Adrenal gland (tissue), 19 donors: ENCODE data around the gene MUC20. TPM values are rescaled to one million over a fixed set of nuclear protein-coding genes. Genes with fewer than 3 reads are reported as not detected.
"Not testable (repeated sequence)": the region's sequence is repeated elsewhere in the genome, so short reads cannot be mapped to it uniquely, and the experiment has no call there.

Source experiments
- DNase-seq, 7 donors: peaks; one replicate each; pipeline ENCODE4 v3.0.0-alpha.2; 2019 to 2020
- H3K27ac ChIP-seq, 5 donors: fragments of 200-600 bp; sonication (generic) in 4 of 5; 1 replicate in 3 of 5; 2 replicates in 2 of 5; pipeline versions ENCODE4 v1.5.1 to v1.8.0; 2016 to 2020; ENCODE audit warnings: mild to moderate bottlenecking in 1 of 5
- H3K27me3 ChIP-seq: fragments of 200-600 bp; 2 replicates; pipeline ENCODE4 v1.8.0; 2021
- H3K36me3 ChIP-seq, 2 donors: fragments of 200-600 bp; replicated peaks in 1 of 2; 1 replicate in 1 of 2; 2 replicates in 1 of 2; pipeline versions ENCODE4 v1.5.1 to v1.8.0; 2018 to 2022
- H3K4me1 ChIP-seq, 2 donors: fragments of 200-600 bp; replicated peaks in 1 of 2; 1 replicate in 1 of 2; 2 replicates in 1 of 2; pipeline versions ENCODE4 v1.5.1 to v1.8.0; 2018 to 2021
- H3K4me3 ChIP-seq, 4 donors: fragments of 200-600 bp; sonication (generic) in 3 of 4; one replicate each; pipeline ENCODE4 v1.5.1; 2016 to 2018
- H3K9me3 ChIP-seq, 3 donors: fragments of 200-600 bp; sonication (generic) in 1 of 3; replicated peaks in 1 of 3; 1 replicate in 2 of 3; 2 replicates in 1 of 3; pipeline versions ENCODE4 v1.5.1 to v1.8.0; 2016 to 2021
- WGBS, 4 donors: extraction: QIAGEN DNeasy Blood & Tissue Kit in 2 of 4; methylation state at CpG; one replicate each; pipeline versions ENCODE4 v1.1.5 to v1.1.7; 2013 to 2017; 5-methylcytosine and 5-hydroxymethylcytosine counted together
- intact Hi-C, 2 donors: fragments of 100-400 bp; cut with DNase I; formaldehyde crosslinking; loops; one replicate each; pipeline versions ENCODE4 v1.14.1 to v1.15.0; 2022 to 2023
- long read RNA-seq, 10 donors: library from polyadenylated mRNA in 3 of 10; unstranded in 2 of 10; stranded (forward) in 1 of 10; transcript quantifications; one replicate each; pipeline ENCODE4 v2.0.0 and lab custom pipeline, GENCODE V29; 2021 to 2026
- polyA plus RNA-seq, 3 donors: library from polyadenylated mRNA; stranded (reverse); fragments of 200-250 nt in 2 of 3; fragments of 350-450 nt in 1 of 3; fragmentation: Illumina TruSeq in 1 of 3; extraction: RNeasy Lipid Tissue Mini Kit (QIAGEN cat#74804) in 1 of 3; gene quantifications; one replicate each; pipeline ENCODE4 v1.2.3, GENCODE V29; 2013 to 2014
- total RNA-seq, 9 donors: library from RNA; depleted of rRNA in 4 of 9; stranded (reverse); fragments of >200 nt in 4 of 9; fragments of 120-200 nt in 1 of 9; fragmentation: NEBNext Ultra II Directional in 1 of 9; extraction: Animal tissue kit (Norgen Biotek cat#: 25700) in 1 of 9; gene quantifications; one replicate each; pipeline versions ENCODE4 v1.1.0 to v1.2.4, GENCODE V29; 2013 to 2023
- donor health status: healthy with polysubstance abuse.
- donor health status: Bipolar disorder and iron deficiency.
- donor health status: DM: yes; HTN: yes; CAD: no.
- donor health status: DM: no; HTN: no; CAD: no.
- donor health status: DM: no; HTN: no; CAD: no.
- donor health status: DM: yes; HTN: yes; CAD: no.

MUC20 gene
- total RNA-seq = 1 to 10 TPM in 7 of 9 donors, under 1 TPM in 2; 0.78 to 8.9 (median 2.9) TPM
- polyA plus RNA-seq = 10 to 100 TPM in 2 of 3 donors, 1 to 10 TPM in 1; 1.7 to 20.2 (median 16.6) TPM
- long read RNA-seq, donor 1 = 0 reads
- long read RNA-seq, donor 2 = 0 reads
- long read RNA-seq, donor 3 = 0 reads
- long read RNA-seq, donor 4 = 0 reads
- long read RNA-seq, donor 5 = 0 reads
- long read RNA-seq, donor 6, partial matches to known transcripts = 0 of 1 reads
- long read RNA-seq, donor 6, other reads (novel, unspliced or antisense) = 1 of 1 reads
- long read RNA-seq, donor 7 = 0 reads
- long read RNA-seq, donor 8 = 0 reads
- long read RNA-seq, donor 9, partial matches to known transcripts = 0 of 1 reads
- long read RNA-seq, donor 9, other reads (novel, unspliced or antisense) = 0 of 1 reads
- long read RNA-seq, donor 10, partial matches to known transcripts = 0 of 1 reads
- long read RNA-seq, donor 10, other reads (novel, unspliced or antisense) = 0 of 1 reads

GRCh38 chr3:195720831-195721506, at the start of gene MUC20:
MUC20 (plus strand) TSS chr3:195720978; CDS start chr3:195721008, 30 bp downstream.
- not testable (repeated sequence) for H3K4me1 ChIP-seq, H3K9me3 ChIP-seq, DNase-seq, H3K27ac ChIP-seq, H3K4me3 ChIP-seq, H3K36me3 ChIP-seq, H3K27me3 ChIP-seq
- intact Hi-C loops = loop anchor here in 1 of 2 donors (10.0 kb wide), 1 partner anchor 96 kb away; no protein-coding TSS in a partner anchor
- 62 to 90% (median 79%) methylated on average over 5 to 16 of the region's 16 CpGs for WGBS, 4 donors

- H3K27me3 ChIP-seq, DNase-seq, intact Hi-C loops, H3K4me1 ChIP-seq, H3K4me3 ChIP-seq, H3K9me3 ChIP-seq, H3K27ac ChIP-seq: not testable (repeated sequence)
- peaks cover 0 to 63% of the 10 kb centered on the region in 2 donors for H3K36me3 ChIP-seq
- 91 to 95% (median 93%) methylated on average over 7 to 15 of the region's 17 CpGs for WGBS, 4 donors
These were observed 49.5 kb upstream of the MUC20 start for GRCh38 chr3:195671283-195671682.

GRCh38 chr3:195673711-195674110, 47.1 kb upstream of the MUC20 start:
- 69 to 99% (median 87%) methylated on average over 3 to 9 of the region's 9 CpGs for WGBS, 4 donors
- peaks cover 0 to 70% of the 10 kb centered on the region in 2 donors for H3K36me3 ChIP-seq
- H3K27me3 ChIP-seq, H3K9me3 ChIP-seq, H3K4me3 ChIP-seq, DNase-seq, H3K27ac ChIP-seq, intact Hi-C loops, H3K4me1 ChIP-seq: not testable (repeated sequence)

- H3K27ac ChIP-seq = peak overlapping the region in 1 of 5 donors; percentile 51
- intact Hi-C loops, H3K4me3 ChIP-seq, H3K4me1 ChIP-seq, H3K27me3 ChIP-seq, H3K9me3 ChIP-seq: not testable (repeated sequence)
- peaks cover 0 to 64% of the 10 kb centered on the region in 2 donors for H3K36me3 ChIP-seq
- WGBS, 4 donors = 62 to 79% (median 70%) methylated on average over 12 to 15 of the region's 15 CpGs
- peak in 6 of 7 donors; percentile 66 to 81 (median 78) for DNase-seq
These were observed 42.3 kb upstream of the MUC20 start for GRCh38 chr3:195678391-195679015.

GRCh38 chr3:195680690-195681089, 40.1 kb upstream of the MUC20 start:
- H3K27me3 ChIP-seq, H3K27ac ChIP-seq, DNase-seq, H3K4me1 ChIP-seq, intact Hi-C loops, H3K4me3 ChIP-seq, H3K9me3 ChIP-seq: not testable (repeated sequence)
- 83 to 100% (median 92%) methylated on average over 4 to 8 of the region's 10 CpGs for WGBS, 4 donors
- H3K36me3 ChIP-seq = peaks cover 0 to 59% of the 10 kb centered on the region in 2 donors

GRCh38 chr3:195681458-195682103, 39.2 kb upstream of the MUC20 start:
- H3K27ac ChIP-seq = peak overlapping the region in 1 of 5 donors; percentile 34
- DNase-seq, intact Hi-C loops, H3K4me3 ChIP-seq, H3K27me3 ChIP-seq, H3K4me1 ChIP-seq, H3K9me3 ChIP-seq: not testable (repeated sequence)
- H3K36me3 ChIP-seq = peaks cover 0 to 61% of the 10 kb centered on the region in 2 donors
- 37 to 51% (median 48%) methylated on average over 5 to 6 of the region's 24 CpGs for WGBS, 4 donors

GRCh38 chr3:195682104-195682742, 38.6 kb upstream of the MUC20 start:
- intact Hi-C loops, H3K9me3 ChIP-seq, H3K27me3 ChIP-seq, H3K4me1 ChIP-seq, DNase-seq, H3K4me3 ChIP-seq: not testable (repeated sequence)
- peaks cover 0 to 55% of the 10 kb centered on the region in 2 donors for H3K36me3 ChIP-seq
- peak overlapping the region in 1 of 5 donors; percentile 34 for H3K27ac ChIP-seq
- 48 to 59% (median 55%) methylated on average over 12 to 13 of the region's 13 CpGs for WGBS, 4 donors

- H3K4me3 ChIP-seq, H3K4me1 ChIP-seq, intact Hi-C loops, H3K27me3 ChIP-seq, H3K27ac ChIP-seq, H3K9me3 ChIP-seq: not testable (repeated sequence)
- 69 to 91% (median 73%) methylated on average over 16 to 18 of the region's 18 CpGs for WGBS, 4 donors
- peak in 4 of 7 donors; percentile 20 to 55 (median 32) for DNase-seq
- peaks cover 0 to 47% of the 10 kb centered on the region in 2 donors for H3K36me3 ChIP-seq
These were observed 36.9 kb upstream of the MUC20 start for GRCh38 chr3:195683722-195684526.

- H3K27me3 ChIP-seq, DNase-seq, H3K4me1 ChIP-seq, H3K4me3 ChIP-seq, H3K27ac ChIP-seq, intact Hi-C loops, H3K9me3 ChIP-seq: not testable (repeated sequence)
- H3K36me3 ChIP-seq = peaks cover 0 to 52% of the 10 kb centered on the region in 2 donors
- 73 to 83% (median 80%) methylated on average over 6 to 8 of the region's 10 CpGs for WGBS, 4 donors
These were observed 36.1 kb upstream of the MUC20 start for GRCh38 chr3:195684527-195685257.
